ENCODE data around the gene MLLT1.

- TF ChIP-seq CTCF (IDR thresholded peaks at IDR 0.05) (no peak), EZH2 (IDR thresholded peaks at IDR 0.05; ENCODE audit: borderline replicate concordance, insufficient read depth, low read depth, low read length, poor library complexity, severe bottlenecking) (no peak)
Observed at GRCh38 chr19:6298413-6298812, 18.6 kb upstream of the MLLT1 start.

Data from B cell (primary cell).